Activated CD8-positive, alpha-beta memory T cell treated with anti-CD3 and anti-CD28 coated beads for 24 hours (primary cell): Measurements from ENCODE around the gene PNKP.

Source experiments
- DNase-seq: peaks from one replicate; pipeline ENCODE4 v3.0.0-alpha.2; 2020

PNKP gene

GRCh38 chr19:49874503-49875157, 7.3 kb upstream of the PNKP start:
- DNase-seq = no peak

- no peak for DNase-seq
Measured at GRCh38 chr19:49873834-49874233, 6.5 kb upstream of the PNKP start.

- DNase-seq = no peak
Measured at GRCh38 chr19:49873129-49873521, 5.7 kb upstream of the PNKP start.

- DNase-seq = no peak
Measured at GRCh38 chr19:49872245-49873128, 5.1 kb upstream of the PNKP start.

GRCh38 chr19:49871349-49871985, 4.1 kb upstream of the PNKP start:
- no peak for DNase-seq

GRCh38 chr19:49870309-49870901, 3.0 kb upstream of the PNKP start:
- DNase-seq = no peak

GRCh38 chr19:49869484-49870308, 2.3 kb upstream of the PNKP start:
- DNase-seq = peak; percentile 96

GRCh38 chr19:49869009-49869483, 1.7 kb upstream of the PNKP start:
- peak; percentile 91 for DNase-seq

GRCh38 chr19:49864890-49865289, 2.5 kb downstream of the PNKP start:
- DNase-seq = no peak

- no peak for DNase-seq
Measured at GRCh38 chr19:49863935-49864320, 3.4 kb downstream of the PNKP start.

- no peak for DNase-seq
Measured at GRCh38 chr19:49863254-49863934, 4.0 kb downstream of the PNKP start.

GRCh38 chr19:49862391-49863253, 4.8 kb downstream of the PNKP start:
- no peak for DNase-seq

- DNase-seq = no peak
Measured at GRCh38 chr19:49861541-49862378, 5.6 kb downstream of the PNKP start.

- DNase-seq = no peak
Measured at GRCh38 chr19:49861107-49861506, 6.3 kb downstream of the PNKP start.

- no peak for DNase-seq
Measured at GRCh38 chr19:49860336-49861102, 6.9 kb downstream of the PNKP start.

- no peak for DNase-seq
Measured at GRCh38 chr19:49859682-49860335, 7.6 kb downstream of the PNKP start.

GRCh38 chr19:49858088-49858985, 9.0 kb downstream of the PNKP start:
- DNase-seq = no peak

- DNase-seq = no peak
Measured at GRCh38 chr19:49857838-49858087, 9.6 kb downstream of the PNKP start.
